Measurements from ENCODE around the gene KCND3.
"Not testable (repeated sequence)": the region's sequence is repeated elsewhere in the genome, so short reads cannot be mapped to it uniquely, and the experiment has no call there.

The KCND3 gene

DNA sequence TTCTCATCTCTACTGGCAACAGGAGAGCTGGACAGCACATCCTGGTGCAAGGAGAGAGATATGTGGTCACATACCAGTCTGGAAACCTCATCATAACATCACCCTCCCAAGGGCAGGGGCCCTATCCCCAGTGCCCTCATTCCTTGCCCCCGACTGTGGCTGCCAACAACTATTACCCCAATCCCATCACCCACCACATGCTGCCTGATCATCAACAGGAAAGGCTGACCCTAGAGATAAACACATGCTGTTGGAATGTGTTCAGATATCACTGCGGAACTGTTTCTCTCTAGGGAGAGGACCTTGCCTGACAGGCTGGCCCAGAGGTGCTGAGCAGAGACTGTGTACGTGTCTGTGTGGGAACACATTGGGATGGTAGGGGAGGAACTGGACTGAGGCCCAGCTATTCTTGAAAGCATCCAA is 245.8 kb downstream of the KCND3 start:
- DNase-seq (ENCODE audit: low read depth), result no peak

- DNase-seq (ENCODE audit: low read depth), result no peak
Observed at GRCh38 chr1:111742938-111743549, 246.4 kb downstream of the KCND3 start.

DNA sequence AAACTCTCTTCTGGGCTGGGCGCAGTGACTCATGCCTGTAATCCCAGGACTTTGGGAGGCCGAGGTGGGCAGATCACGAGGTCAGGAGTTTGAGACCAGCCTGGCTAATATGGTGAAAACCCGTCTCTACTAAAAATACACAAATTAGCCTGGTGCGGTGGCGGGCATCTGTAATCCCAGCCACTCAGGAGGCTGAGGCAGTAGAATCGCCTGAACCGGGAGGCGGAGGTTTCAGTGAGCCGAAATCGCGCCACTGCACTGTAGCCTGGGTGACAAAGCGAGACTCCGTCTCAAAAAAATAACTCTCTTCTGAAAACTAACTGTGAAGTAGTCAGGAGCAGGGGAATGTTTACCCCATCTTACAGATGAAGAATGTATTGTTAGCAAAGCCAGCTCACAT is 247.2 kb downstream of the KCND3 start:
- DNase-seq (ENCODE audit: low read depth), result not testable (repeated sequence)

DNA sequence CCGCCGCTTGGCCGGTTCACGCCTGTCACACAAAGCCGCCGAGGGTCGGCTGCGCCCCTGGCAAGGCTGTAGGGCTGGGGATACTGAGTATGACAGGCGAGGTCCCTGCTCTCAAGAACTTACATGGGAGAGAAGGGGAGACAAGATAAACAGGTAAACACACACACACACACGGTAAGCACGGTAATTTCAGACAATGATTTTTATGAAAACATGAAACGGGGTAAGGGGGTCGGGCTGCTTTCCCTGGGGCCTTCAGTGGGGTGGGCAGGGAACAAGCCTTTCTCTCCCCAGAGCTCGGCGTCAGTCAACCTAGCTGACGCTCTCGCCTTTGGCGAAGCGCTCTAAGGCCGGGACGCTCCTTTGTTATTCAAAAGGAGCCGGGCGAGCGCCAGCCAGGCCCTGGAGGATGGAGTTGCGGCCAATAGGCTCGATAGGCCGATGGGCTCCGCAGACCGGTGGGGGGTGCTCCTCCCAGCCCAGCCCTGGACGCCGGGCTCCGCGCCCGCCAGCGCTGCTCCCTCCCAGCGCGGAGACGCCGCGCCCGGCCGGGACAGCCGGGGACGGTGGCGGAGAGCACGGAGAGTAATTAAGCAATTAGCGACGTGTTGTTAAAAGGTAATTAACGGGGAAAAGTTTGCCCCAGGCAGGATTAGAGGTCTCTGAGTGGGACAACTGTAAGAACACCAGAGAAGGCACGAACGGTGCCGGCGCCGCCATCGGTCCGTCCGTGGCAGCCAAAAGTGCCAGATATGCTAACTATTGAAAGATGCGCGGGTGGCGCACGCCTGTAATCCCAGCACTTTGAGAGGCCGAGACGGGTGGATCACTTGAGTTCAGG is 249.3 kb downstream of the KCND3 start:
- no peak for DNase-seq (ENCODE audit: low read depth)

- peak; percentile 28 for DNase-seq (ENCODE audit: low read depth)
Observed at GRCh38 chr1:111739194-111739924, 250.1 kb downstream of the KCND3 start, which contains the start of gene INKA2. Gene INKA2 (minus strand): TSS chr1:111739395. CDS start chr1:111739242, 153 bp downstream.

GRCh38 chr1:111738436-111739193 is 250.9 kb downstream of the KCND3 start:
- no peak for DNase-seq (ENCODE audit: low read depth)

DNA sequence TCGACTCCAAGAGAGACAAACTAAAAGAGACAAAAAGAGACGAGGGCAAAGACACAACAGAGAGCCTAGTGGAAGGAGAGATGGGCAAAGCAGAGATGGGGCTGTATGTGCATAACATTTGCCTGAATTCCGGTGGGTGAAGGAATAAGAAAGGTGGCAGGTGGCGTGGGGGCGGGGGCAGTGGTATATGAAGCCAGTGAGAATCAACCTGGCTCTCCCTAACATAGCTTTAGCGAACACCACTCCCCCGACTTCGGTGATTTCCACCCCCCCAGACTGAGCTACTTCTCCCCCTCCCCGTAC is 251.4 kb downstream of the KCND3 start:
- no peak for DNase-seq (ENCODE audit: low read depth)

- no peak for DNase-seq (ENCODE audit: low read depth)
Observed at GRCh38 chr1:111737216-111738132, 252.0 kb downstream of the KCND3 start.

DNA sequence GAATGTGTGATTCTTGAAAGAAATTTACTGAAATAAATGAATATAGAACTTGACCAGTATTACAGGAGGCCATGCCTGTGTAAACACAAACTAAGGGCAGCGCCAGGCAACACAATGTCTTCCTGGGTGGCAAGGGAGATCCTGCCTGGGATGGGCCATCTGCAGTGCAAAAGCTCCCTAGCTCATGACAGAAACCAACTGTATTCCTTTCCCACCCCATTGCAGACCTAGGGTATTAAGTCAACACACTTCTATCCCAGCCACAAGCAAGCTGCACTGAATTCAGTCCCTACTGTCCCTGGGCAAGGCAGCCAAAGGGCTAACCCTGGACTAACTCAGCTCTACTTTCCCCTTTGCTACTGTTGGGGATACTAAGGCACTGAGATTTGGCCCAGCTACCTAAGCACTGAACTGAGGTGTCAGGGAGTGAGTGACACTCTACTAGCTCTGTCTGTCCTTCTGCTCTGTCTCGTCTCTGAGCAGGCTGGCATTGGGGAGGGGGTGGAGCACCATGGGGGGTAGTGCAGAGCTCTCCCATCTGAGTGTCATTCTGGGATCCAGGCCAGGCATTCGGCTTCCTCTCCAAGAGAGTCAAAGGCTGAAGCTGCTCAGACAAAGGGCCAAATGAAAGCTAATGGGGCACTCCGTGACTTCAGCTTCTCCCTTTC is 252.8 kb downstream of the KCND3 start:
- no peak for DNase-seq (ENCODE audit: low read depth)

GRCh38 chr1:111735858-111736544 is 253.5 kb downstream of the KCND3 start:
- no peak for DNase-seq (ENCODE audit: low read depth)

- no peak for DNase-seq (ENCODE audit: low read depth)
Observed at GRCh38 chr1:111735321-111735720, 254.1 kb downstream of the KCND3 start.

DNA sequence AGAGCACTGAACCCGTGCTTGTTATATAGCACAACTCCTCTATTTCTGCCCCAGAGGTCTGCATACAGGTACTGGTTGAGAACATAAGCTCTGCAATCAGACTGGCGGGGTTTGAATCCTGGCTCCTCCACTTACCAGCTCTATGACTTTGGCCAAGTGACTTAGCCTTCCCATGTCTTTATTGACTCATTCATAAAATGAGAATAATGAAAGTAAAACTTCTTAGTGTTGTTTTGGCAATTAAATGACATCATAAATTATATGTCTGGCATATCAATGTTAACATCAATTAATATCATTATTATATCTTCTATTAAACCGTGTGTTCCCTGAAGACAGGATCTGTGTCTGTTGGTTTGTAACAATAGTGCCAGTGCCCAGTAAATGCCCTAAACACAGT is 254.6 kb downstream of the KCND3 start:
- DNase-seq (ENCODE audit: low read depth), result no peak

DNA sequence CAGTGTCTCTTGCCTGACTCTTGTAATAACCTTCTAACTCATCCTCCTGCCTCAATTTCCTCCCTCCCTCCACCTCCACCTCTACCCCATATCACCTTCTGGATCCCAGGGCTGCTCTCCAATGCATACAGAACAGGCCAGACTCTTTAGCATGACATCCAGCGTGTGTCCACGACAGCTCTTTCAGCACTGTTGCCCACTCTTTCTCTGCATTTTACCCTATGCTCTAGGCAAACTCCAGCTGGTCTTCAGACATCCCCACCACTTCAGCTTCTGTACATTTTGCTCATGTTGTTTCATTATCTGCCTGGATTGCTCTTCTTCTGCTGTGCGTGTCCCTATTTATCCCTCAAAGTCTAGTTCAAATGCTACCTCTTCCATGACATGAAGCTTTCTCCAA is 255.0 kb downstream of the KCND3 start:
- no peak for DNase-seq (ENCODE audit: low read depth)

DNA sequence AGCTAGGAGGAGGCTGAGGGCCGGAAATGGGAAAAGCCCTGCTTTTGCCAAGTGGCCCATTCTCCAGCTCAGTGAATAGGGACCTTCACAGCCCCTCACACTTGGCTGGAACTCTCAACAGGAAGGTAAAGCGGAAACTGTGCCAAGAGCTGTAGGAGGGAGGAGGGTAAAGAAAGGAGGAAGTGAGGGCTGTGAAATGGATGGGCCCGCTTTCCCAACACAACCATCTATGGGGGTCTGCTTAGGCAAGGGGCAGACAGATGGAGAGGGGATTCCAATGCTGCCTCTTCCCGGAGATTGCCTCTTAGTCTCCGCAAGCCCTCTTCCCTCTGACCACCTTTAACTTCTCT is 255.5 kb downstream of the KCND3 start:
- no peak for DNase-seq (ENCODE audit: low read depth)

- DNase-seq (ENCODE audit: low read depth), result no peak
Observed at GRCh38 chr1:111733183-111733991, 256.1 kb downstream of the KCND3 start.

GRCh38 chr1:111732718-111733117 is 256.8 kb downstream of the KCND3 start:
- no peak for DNase-seq (ENCODE audit: low read depth)

DNA sequence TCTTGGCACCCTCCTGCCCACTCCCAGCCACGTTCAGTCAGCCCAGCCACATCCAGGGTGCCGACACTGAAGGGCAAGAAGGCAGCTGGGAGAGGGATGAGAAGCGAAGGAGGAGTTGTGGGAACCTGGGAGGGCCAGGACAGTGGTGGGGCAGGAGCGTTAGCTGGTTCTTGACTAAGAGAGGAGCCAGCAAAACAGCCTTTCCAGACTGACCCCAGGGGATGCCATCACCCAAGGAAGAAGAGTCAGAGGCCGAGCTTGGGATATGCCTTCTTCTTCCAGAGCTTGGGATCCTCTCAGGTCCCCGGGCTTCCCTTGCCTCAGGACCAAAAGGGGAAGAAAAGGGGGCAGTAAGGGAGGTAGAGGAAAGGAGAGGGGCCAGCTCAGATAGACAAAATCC is 257.5 kb downstream of the KCND3 start:
- no peak for DNase-seq (ENCODE audit: low read depth)

DNA sequence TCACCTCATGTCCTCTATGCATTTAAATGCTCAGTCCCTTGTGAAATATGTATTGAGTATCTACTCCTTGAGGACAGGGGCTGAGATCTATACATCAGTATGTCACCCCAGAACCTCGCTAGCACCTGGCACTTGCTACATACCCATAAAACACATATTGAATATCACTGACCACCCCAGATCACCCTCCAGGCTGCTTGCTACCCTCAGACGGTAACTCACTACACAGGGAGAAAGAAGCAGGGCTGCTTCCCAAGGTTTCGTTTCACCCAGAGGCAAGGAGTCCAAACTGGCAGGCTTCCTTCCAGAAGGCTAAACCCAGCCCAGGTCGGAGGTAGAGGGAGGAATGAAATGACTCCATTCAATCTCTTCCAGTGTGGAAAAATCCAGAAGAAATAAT is 258.8 kb downstream of the KCND3 start:
- no peak for DNase-seq (ENCODE audit: low read depth)

GRCh38 chr1:111729946-111730681 is 259.4 kb downstream of the KCND3 start:
- DNase-seq (ENCODE audit: low read depth), result no peak

Data from stimulated activated CD8-positive, alpha-beta memory T cell treated with anti-CD3 and anti-CD28 coated beads, Interleukin-15, amount 100 ng/mL, for 1 hour (primary cell).